Measurements from ENCODE around the gene ZNF8. TPM values are rescaled to one million over a fixed set of nuclear protein-coding genes. Genes with fewer than 3 reads are reported as not detected.

Gene ZNF8
- total and polyA plus RNA-seq, 8 donors = 1.4 to 3.6 (median 1.8) TPM

DNA sequence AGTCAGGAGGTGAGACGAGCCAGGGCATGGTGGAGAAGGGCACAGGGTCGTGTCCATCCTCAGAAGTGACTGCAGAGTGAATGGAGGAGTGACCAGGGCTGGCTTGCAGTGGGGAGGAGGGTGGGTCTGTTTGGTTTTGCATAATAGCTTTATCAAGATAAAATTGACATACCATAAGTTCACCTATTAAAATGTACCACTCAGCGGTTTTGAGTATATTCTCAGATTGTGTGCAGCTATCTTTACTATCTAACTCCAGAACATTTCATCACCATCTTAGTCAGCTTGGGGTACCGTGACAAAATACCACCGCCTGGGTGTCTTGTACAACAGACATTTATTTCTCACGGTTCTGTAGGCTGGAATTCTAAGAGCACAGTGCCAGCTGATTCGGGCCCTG lies 13.2 kb downstream of the ZNF8 start:
- FAIRE-seq = no peak
- Histone ChIP-seq H3K9me3 (no peaks in the 10 kb centered on the region), H3K36me3 (peaks cover 0 to 42% (median 8%) of the 10 kb centered on the region in 3 donors)

DNA sequence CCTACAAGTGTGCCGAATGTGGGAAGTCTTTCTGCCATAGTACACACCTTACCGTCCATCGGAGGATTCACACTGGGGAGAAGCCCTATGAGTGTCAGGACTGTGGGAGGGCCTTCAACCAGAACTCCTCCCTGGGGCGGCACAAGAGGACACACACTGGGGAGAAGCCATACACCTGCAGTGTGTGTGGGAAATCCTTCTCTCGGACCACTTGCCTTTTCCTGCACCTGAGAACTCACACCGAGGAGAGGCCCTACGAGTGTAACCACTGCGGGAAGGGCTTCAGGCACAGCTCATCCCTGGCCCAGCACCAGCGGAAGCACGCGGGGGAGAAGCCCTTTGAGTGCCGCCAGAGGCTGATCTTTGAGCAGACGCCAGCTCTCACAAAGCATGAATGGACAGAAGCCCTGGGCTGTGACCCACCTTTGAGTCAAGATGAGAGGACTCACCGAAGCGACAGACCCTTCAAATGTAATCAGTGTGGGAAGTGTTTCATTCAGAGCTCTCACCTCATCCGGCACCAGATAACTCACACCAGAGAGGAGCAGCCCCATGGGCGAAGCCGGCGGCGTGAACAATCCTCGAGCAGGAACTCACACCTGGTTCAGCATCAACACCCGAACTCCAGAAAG lies 16.1 kb downstream of the ZNF8 start:
- WGBS, 2 donors = 98 to 99% methylated on average over 22 of the region's 22 CpGs
- TF ChIP-seq, protein P1, sequence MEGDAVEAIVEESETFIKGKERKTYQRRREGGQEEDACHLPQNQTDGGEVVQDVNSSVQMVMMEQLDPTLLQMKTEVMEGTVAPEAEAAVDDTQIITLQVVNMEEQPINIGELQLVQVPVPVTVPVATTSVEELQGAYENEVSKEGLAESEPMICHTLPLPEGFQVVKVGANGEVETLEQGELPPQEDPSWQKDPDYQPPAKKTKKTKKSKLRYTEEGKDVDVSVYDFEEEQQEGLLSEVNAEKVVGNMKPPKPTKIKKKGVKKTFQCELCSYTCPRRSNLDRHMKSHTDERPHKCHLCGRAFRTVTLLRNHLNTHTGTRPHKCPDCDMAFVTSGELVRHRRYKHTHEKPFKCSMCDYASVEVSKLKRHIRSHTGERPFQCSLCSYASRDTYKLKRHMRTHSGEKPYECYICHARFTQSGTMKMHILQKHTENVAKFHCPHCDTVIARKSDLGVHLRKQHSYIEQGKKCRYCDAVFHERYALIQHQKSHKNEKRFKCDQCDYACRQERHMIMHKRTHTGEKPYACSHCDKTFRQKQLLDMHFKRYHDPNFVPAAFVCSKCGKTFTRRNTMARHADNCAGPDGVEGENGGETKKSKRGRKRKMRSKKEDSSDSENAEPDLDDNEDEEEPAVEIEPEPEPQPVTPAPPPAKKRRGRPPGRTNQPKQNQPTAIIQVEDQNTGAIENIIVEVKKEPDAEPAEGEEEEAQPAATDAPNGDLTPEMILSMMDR (IDR thresholded peaks at IDR 0.05) = no peak
- H3K4me1 ChIP-seq = no peaks in the 10 kb centered on the region
- H3K27me3 ChIP-seq = no peaks in the 10 kb centered on the region
- intact Hi-C loops (cut with DNase I) = no loop called here
- H3K36me3 ChIP-seq = peaks cover 0 to 26% (median 8%) of the 10 kb centered on the region in 3 donors
- no peak for ATAC-seq
- FAIRE-seq = no peak
- H3K4me3 ChIP-seq = no peak overlapping the region
- no peak for DNase-seq
- no peaks in the 10 kb centered on the region for H3K9me3 ChIP-seq
- no peak overlapping the region for H3K27ac ChIP-seq

More for the DNA sequence above, 13.2 kb downstream of the ZNF8 start:
- Histone ChIP-seq H3K27me3 (no peaks in the 10 kb centered on the region), H3K4me3 (no peak overlapping the region), H3K27ac (no peak overlapping the region), H3K4me1 (no peaks in the 10 kb centered on the region)
- TF ChIP-seq, protein P1 (IDR thresholded peaks at IDR 0.05) = no peak
- ATAC-seq (no peak), DNase-seq (no peak)
- whole genome bisulfite sequencing, 2 donors = 94% methylated on average over 7 of the region's 7 CpGs
- intact Hi-C loops (cut with DNase I) = no loop called here

DNA sequence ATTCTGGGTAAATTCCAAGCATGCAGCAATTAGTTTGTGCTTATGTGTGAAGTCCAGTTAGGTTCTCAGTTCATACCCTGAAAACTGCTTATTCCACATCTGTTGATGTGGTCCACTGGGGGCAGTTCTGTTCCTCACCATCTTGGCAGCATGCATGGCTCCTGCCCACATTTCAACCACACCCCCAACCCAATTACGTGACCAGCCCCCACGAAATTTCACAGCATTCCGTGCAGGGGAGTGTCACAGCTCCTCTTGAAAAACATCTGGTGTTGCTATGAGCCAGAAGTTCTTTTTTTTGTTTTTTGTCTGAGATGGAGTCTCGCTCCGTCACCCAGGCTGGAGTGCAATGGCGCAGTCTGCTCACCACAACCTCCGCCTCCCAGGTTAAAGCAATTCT lies 17.3 kb downstream of the ZNF8 start:
- H3K27ac ChIP-seq = no peak overlapping the region
- intact Hi-C loops (cut with DNase I) = no loop called here
- no peaks in the 10 kb centered on the region for H3K4me1 ChIP-seq
- TF ChIP-seq, protein P1 (IDR thresholded peaks at IDR 0.05) = no peak
- WGBS, 2 donors = 96 to 98% methylated on average over 7 of the region's 7 CpGs
- no peak for ATAC-seq
- H3K9me3 ChIP-seq = no peaks in the 10 kb centered on the region
- H3K4me3 ChIP-seq = no peak overlapping the region
- no peak for DNase-seq
- H3K36me3 ChIP-seq = peaks cover 0 to 18% (median 8%) of the 10 kb centered on the region in 3 donors
- H3K27me3 ChIP-seq = no peaks in the 10 kb centered on the region
- no peak for FAIRE-seq

DNA sequence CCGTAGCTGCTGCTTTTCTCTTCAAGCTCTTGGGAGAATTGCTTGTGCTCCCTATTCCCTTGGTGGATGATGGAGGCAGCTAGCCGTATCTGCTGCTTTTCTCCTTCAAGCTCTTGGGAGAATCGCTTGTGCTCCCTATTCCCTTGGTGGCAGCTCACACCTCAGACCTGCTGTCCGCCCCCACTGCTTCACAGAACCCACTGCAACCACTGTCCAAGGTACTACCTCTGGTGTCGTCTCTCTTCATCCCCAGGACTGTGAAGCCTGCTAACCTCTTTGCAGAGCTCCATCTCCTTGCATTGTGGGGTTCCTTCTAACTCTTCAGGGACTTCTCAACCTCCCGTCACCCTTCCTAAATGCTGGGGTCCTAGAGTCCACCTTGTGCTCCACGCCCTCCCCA lies 21.9 kb downstream of the ZNF8 start:
- FAIRE-seq (no peak), DNase-seq (no peak), ATAC-seq (no peak)
- Histone ChIP-seq H3K4me3 (no peak overlapping the region), H3K36me3 (no peaks in the 10 kb centered on the region), H3K4me1 (no peaks in the 10 kb centered on the region), H3K27me3 (no peaks in the 10 kb centered on the region), H3K9me3 (no peaks in the 10 kb centered on the region), H3K27ac (no peak overlapping the region)
- TF ChIP-seq, protein P1 (IDR thresholded peaks at IDR 0.05) = no peak
- 94 to 98% methylated on average over 6 to 7 of the region's 7 CpGs for WGBS, 2 donors
- intact Hi-C loops (cut with DNase I) = no loop called here

DNA sequence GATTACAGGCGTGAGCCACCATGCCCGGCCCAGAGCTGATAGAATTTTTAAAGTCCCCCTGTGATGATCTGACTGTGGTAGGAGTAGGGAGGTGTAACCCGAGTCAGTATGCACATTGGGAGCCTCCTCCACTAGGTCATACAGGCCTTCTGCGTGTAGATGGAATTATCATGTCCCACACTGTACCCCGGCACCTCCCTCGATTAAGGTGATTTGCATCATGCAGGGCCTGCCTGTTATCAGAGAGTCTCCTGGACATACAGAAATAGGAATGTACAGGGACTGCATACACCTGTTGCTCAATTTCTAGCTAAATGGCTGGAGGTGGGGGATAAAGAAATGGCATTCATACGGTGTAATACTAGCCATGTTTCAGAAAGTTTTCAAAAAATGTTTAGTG lies 25.5 kb downstream of the ZNF8 start:
- DNase-seq = no peak
- no peak for FAIRE-seq
- 85 to 92% methylated on average over 7 of the region's 7 CpGs for WGBS, 2 donors
- H3K27me3 ChIP-seq = no peaks in the 10 kb centered on the region
- H3K4me1 ChIP-seq = peaks cover 0 to 11% (median 0%) of the 10 kb centered on the region in 3 donors
- intact Hi-C loops (cut with DNase I) = no loop called here
- TF ChIP-seq, protein P1 (IDR thresholded peaks at IDR 0.05) = no peak
- H3K27ac ChIP-seq = peak overlapping the region in 2 of 4 donors; percentile 53 to 68
- ATAC-seq = no peak
- no peaks in the 10 kb centered on the region for H3K36me3 ChIP-seq
- H3K9me3 ChIP-seq = no peaks in the 10 kb centered on the region
- peak overlapping the region in 2 of 4 donors; percentile 96 to 97 for H3K4me3 ChIP-seq
